Liver (tissue), 9 donors: Measurements from ENCODE around the gene FADS2. TPM values are rescaled to one million over a fixed set of nuclear protein-coding genes. Genes with fewer than 3 reads are reported as not detected.

Source experiments
- DNase-seq: peaks from one replicate; pipeline ENCODE4 v3.0.0-alpha.2; 2017; ENCODE audit warnings: low spot score
- H3K27ac ChIP-seq, 2 donors: one replicate each; pipeline ENCODE4 v1.7.0; 2013; ENCODE audit warnings: inconsistent platforms in 2 of 2, low read length in 2 of 2, control low read depth in 1 of 2, low read depth in 1 of 2, mild to moderate bottlenecking in 1 of 2
- H3K27me3 ChIP-seq, 4 donors: one replicate each; pipeline versions ENCODE4 v1.6.1 to v1.7.0; 2013; ENCODE audit warnings: low read length in 3 of 4, inconsistent platforms in 1 of 4, mild to moderate bottlenecking in 1 of 4, moderate library complexity in 1 of 4; ENCODE audit not compliant: control insufficient read depth in 4 of 4, insufficient read depth in 4 of 4
- H3K36me3 ChIP-seq, 4 donors: one replicate each; pipeline versions ENCODE4 v1.6.1 to v1.7.0; 2013; ENCODE audit warnings: low read length in 3 of 4, mild to moderate bottlenecking in 3 of 4, low read depth in 1 of 4, moderate library complexity in 1 of 4; ENCODE audit not compliant: control insufficient read depth in 4 of 4, insufficient read depth in 3 of 4
- H3K4me1 ChIP-seq, 4 donors: one replicate each; pipeline versions ENCODE4 v1.6.1 to v1.7.0; 2013; ENCODE audit warnings: low read length in 3 of 4, mild to moderate bottlenecking in 3 of 4, moderate library complexity in 1 of 4; ENCODE audit not compliant: control insufficient read depth in 4 of 4, insufficient read depth in 4 of 4
- H3K4me3 ChIP-seq, 3 donors: one replicate each; pipeline versions ENCODE4 v1.6.1 to v1.7.0; 2013; ENCODE audit warnings: low read length in 3 of 3, control low read depth in 1 of 3, low read depth in 1 of 3, mild to moderate bottlenecking in 1 of 3
- H3K9ac ChIP-seq, 2 donors: one replicate each; pipeline ENCODE4 v1.7.0; 2013; ENCODE audit warnings: low read length in 2 of 2, mild to moderate bottlenecking in 2 of 2, moderate library complexity in 2 of 2, control low read depth in 1 of 2, low read depth in 1 of 2
- H3K9me3 ChIP-seq, 4 donors: one replicate each; pipeline versions ENCODE4 v1.6.1 to v1.7.0; 2013; ENCODE audit warnings: low read length in 3 of 4; ENCODE audit not compliant: control insufficient read depth in 4 of 4
- CTCF ChIP-seq: fragments of 150-350 bp; IDR thresholded peaks from 2 replicates; pipeline ENCODE4 v1.5.1; 2017; ENCODE audit warnings: improper control_type of control experiment, low read depth, low read length; ENCODE audit not compliant: missing input control
- FOXA1 ChIP-seq: IDR thresholded peaks from 2 replicates; pipeline ENCODE4 v1.6.1; 2016; ENCODE audit warnings: antibody characterized with exemption
- FOXA2 ChIP-seq: IDR thresholded peaks from 2 replicates; pipeline ENCODE4 v1.6.1; 2016; ENCODE audit warnings: antibody characterized with exemption
- HNF4A ChIP-seq, 2 donors: conservative IDR thresholded peaks; 2 replicates each; pipeline ENCODE4 v1.6.1; 2016; ENCODE audit warnings: antibody characterized with exemption in 2 of 2, mild to moderate bottlenecking in 2 of 2
- JUND ChIP-seq, 2 donors: IDR thresholded peaks; 2 replicates each; pipeline ENCODE4 v1.6.1; 2016; ENCODE audit warnings: antibody characterized with exemption in 2 of 2
- RAD21 ChIP-seq, 2 donors: IDR thresholded peaks; 2 replicates each; pipeline ENCODE4 v1.6.1; 2016; ENCODE audit warnings: antibody characterized with exemption in 2 of 2, mild to moderate bottlenecking in 2 of 2
- REST ChIP-seq: IDR thresholded peaks from 2 replicates; pipeline ENCODE4 v1.6.1; 2016; ENCODE audit warnings: antibody characterized with exemption, mild to moderate bottlenecking
- RXRA ChIP-seq, 2 donors: IDR thresholded peaks; 2 replicates each; pipeline ENCODE4 v1.6.1; 2017 to 2018; ENCODE audit warnings: antibody characterized with exemption in 2 of 2, mild to moderate bottlenecking in 1 of 2
- SP1 ChIP-seq: IDR thresholded peaks from 2 replicates; pipeline ENCODE4 v1.6.1; 2018; ENCODE audit warnings: antibody characterized with exemption, mild to moderate bottlenecking
- YY1 ChIP-seq: IDR thresholded peaks from 2 replicates; pipeline ENCODE4 v1.6.1; 2016; ENCODE audit warnings: antibody characterized with exemption, mild to moderate bottlenecking
- ZBTB33 ChIP-seq: IDR thresholded peaks from 2 replicates; pipeline ENCODE4 v1.6.1; 2016; ENCODE audit warnings: antibody characterized with exemption
- WGBS: extraction: QIAGEN DNeasy Blood & Tissue Kit; methylation state at CpG from one replicate; pipeline ENCODE4 v1.1.7; 2013; 5-methylcytosine and 5-hydroxymethylcytosine counted together
- polyA plus RNA-seq, 2 donors: library from polyadenylated mRNA; stranded (reverse) in 1 of 2; unstranded in 1 of 2; fragments of 200-250 nt in 1 of 2; fragments of >200 nt in 1 of 2; fragmentation: Nextera tagmentation in 1 of 2; extraction: Ambion mirVana in 1 of 2; gene quantifications; one replicate each; pipeline versions ENCODE4 v1.2.1 to v1.2.3, GENCODE V29; 2013 to 2015
- total RNA-seq, 2 donors: library from RNA; depleted of rRNA; stranded (reverse); fragments of >200 nt; gene quantifications; one replicate each; pipeline ENCODE4 v1.2.3, GENCODE V29; 2014
- TF ChIP-seq, protein P1 (sequence below): IDR thresholded peaks from 2 replicates; pipeline ENCODE4 v1.6.1; 2016; ENCODE audit warnings: antibody characterized with exemption
- TF ChIP-seq, protein P2 (sequence below): IDR thresholded peaks from 2 replicates; pipeline ENCODE4 v1.6.1; 2016; ENCODE audit warnings: antibody characterized with exemption
- donor health status: healthy.
- donor health status: healthy.
- donor health status: healthy.
- donor health status: healthy.
- donor health status: healthy.

The FADS2 gene
- total and polyA plus RNA-seq, 4 donors = 2.8 to 281 (median 84.9) TPM

- 98% methylated on average over 2 of the region's 2 CpGs for WGBS
- H3K27me3 ChIP-seq = no peaks in the 10 kb centered on the region
- DNase-seq = no peak
- TF ChIP-seq FOXA1 = no peak
- TF ChIP-seq RAD21 (IDR thresholded peaks at IDR 0.05) = no peak
- no peak for TF ChIP-seq JUND (IDR thresholded peaks at IDR 0.05)
- TF ChIP-seq, protein P1, sequence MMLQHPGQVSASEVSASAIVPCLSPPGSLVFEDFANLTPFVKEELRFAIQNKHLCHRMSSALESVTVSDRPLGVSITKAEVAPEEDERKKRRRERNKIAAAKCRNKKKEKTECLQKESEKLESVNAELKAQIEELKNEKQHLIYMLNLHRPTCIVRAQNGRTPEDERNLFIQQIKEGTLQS = no peak
- no peak for TF ChIP-seq ZBTB33
- no peak for TF ChIP-seq SP1
- H3K27ac ChIP-seq = no peak overlapping the region
- H3K36me3 ChIP-seq = peaks cover 3 to 27% (median 9%) of the 10 kb centered on the region in 4 donors
- H3K4me1 ChIP-seq = peaks cover 0 to 13% (median 5%) of the 10 kb centered on the region in 4 donors
- no peak overlapping the region for H3K4me3 ChIP-seq
- no peak overlapping the region for H3K9ac ChIP-seq
- no peaks in the 10 kb centered on the region for H3K9me3 ChIP-seq
Observed at GRCh38 chr11:61799665-61800284, 28.3 kb upstream of the FADS2 start.

GRCh38 chr11:61800331-61801281 is 27.5 kb upstream of the FADS2 start:
- Histone ChIP-seq H3K4me1 (peaks cover 0 to 13% (median 5%) of the 10 kb centered on the region in 4 donors), H3K4me3 (no peak overlapping the region), H3K27ac (no peak overlapping the region), H3K36me3 (peaks cover 3 to 35% (median 13%) of the 10 kb centered on the region in 4 donors), H3K27me3 (no peaks in the 10 kb centered on the region), H3K9me3 (no peaks in the 10 kb centered on the region), H3K9ac (no peak overlapping the region)
- TF ChIP-seq, protein P1 = no peak
- TF ChIP-seq FOXA1 (no peak), HNF4A (conservative IDR thresholded peaks at IDR 0.05) (no peak), JUND (IDR thresholded peaks at IDR 0.05) (no peak), FOXA2 (no peak)
- WGBS = 95% methylated on average over 3 of the region's 3 CpGs
- DNase-seq = no peak

DNA sequence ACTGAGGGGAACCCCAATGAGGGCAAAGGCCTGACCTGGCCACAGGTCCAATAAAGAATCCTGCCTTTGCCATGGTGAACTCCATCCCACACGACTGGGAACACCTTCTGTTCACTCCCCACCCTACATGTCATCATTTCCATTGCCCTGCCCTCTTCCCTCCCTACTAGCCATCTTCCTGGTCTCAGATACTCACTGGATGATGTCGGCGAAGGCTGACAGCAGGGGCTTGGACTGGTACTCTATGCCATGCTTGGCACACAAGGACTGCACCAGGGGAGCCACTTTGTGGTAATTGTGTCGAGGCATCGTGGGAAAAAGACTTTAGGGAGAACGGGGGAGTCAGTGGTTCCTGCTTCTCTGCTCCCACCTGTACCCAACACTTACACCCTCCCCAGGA is 25.5 kb upstream of the FADS2 start:
- Histone ChIP-seq H3K9ac (no peak overlapping the region), H3K9me3 (no peaks in the 10 kb centered on the region), H3K4me1 (peaks cover 0 to 8% (median 3%) of the 10 kb centered on the region in 4 donors), H3K27ac (no peak overlapping the region), H3K36me3 (peaks cover 3 to 46% (median 16%) of the 10 kb centered on the region in 4 donors), H3K4me3 (no peak overlapping the region), H3K27me3 (no peaks in the 10 kb centered on the region)
- DNase-seq = no peak
- no peak for TF ChIP-seq RAD21 (IDR thresholded peaks at IDR 0.05)
- TF ChIP-seq RXRA (IDR thresholded peaks at IDR 0.05) = no peak
- no peak for TF ChIP-seq CTCF
- TF ChIP-seq YY1 = no peak
- TF ChIP-seq REST = no peak
- TF ChIP-seq, protein P2, sequence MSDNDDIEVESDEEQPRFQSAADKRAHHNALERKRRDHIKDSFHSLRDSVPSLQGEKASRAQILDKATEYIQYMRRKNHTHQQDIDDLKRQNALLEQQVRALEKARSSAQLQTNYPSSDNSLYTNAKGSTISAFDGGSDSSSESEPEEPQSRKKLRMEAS = no peak
- TF ChIP-seq, protein P1 = no peak
- TF ChIP-seq FOXA2 = no peak
- no peak for TF ChIP-seq HNF4A (conservative IDR thresholded peaks at IDR 0.05)
- WGBS = 95% methylated on average over 6 of the region's 6 CpGs
